Measurements from ENCODE around the gene SRRM3. TPM values are rescaled to one million over a fixed set of nuclear protein-coding genes. Genes with fewer than 3 reads are reported as not detected.
"Not testable (repeated sequence)": the region's sequence is repeated elsewhere in the genome, so short reads cannot be mapped to it uniquely, and the experiment has no call there.

Gene SRRM3
- total RNA-seq, 4 donors from 2014 or later, result 8.0 to 22.4 (median 10.8) TPM

DNA sequence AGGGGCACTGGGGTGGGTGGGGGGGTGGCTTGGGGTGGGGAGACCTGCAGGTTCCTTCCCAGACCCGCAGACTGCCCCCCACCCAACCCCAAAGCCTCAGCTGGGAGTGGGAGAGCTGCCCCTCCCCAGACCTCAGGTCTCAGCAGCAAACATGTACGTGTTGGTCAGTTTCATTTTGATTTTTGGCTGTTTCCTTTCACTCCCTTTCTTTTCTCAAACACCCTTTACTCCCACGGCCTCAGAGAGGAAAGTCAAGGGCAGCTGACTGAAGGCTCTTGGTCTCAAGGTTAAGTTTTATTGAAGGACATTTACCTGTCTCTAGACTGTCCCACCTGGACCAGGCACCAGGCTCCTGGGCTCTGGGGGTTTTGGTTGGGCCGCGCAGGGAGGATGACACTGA, 66.7 kb downstream of the SRRM3 start:
- WGBS, 2 donors, result 40 to 56% methylated on average over 3 to 5 of the region's 5 CpGs
- Histone ChIP-seq H3K9me3 (no peaks in the 10 kb centered on the region), H3K27me3 (peaks cover 5 to 65% (median 7%) of the 10 kb centered on the region in 4 donors), H3K36me3 (no peaks in the 10 kb centered on the region), H3K4me1 (peaks cover 4 to 22% (median 16%) of the 10 kb centered on the region in 3 donors), H3K27ac (no peak overlapping the region), H3K4me3 (peak overlapping the region in 1 of 4 donors; percentile 21)
- intact Hi-C loops (cut with DNase I), result no loop called here
- TF ChIP-seq, protein P1, sequence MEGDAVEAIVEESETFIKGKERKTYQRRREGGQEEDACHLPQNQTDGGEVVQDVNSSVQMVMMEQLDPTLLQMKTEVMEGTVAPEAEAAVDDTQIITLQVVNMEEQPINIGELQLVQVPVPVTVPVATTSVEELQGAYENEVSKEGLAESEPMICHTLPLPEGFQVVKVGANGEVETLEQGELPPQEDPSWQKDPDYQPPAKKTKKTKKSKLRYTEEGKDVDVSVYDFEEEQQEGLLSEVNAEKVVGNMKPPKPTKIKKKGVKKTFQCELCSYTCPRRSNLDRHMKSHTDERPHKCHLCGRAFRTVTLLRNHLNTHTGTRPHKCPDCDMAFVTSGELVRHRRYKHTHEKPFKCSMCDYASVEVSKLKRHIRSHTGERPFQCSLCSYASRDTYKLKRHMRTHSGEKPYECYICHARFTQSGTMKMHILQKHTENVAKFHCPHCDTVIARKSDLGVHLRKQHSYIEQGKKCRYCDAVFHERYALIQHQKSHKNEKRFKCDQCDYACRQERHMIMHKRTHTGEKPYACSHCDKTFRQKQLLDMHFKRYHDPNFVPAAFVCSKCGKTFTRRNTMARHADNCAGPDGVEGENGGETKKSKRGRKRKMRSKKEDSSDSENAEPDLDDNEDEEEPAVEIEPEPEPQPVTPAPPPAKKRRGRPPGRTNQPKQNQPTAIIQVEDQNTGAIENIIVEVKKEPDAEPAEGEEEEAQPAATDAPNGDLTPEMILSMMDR (IDR thresholded peaks at IDR 0.05), result no peak
- no peak for TF ChIP-seq POLR2A (IDR thresholded peaks at IDR 0.05)
- DNase-seq, result no peak

DNA sequence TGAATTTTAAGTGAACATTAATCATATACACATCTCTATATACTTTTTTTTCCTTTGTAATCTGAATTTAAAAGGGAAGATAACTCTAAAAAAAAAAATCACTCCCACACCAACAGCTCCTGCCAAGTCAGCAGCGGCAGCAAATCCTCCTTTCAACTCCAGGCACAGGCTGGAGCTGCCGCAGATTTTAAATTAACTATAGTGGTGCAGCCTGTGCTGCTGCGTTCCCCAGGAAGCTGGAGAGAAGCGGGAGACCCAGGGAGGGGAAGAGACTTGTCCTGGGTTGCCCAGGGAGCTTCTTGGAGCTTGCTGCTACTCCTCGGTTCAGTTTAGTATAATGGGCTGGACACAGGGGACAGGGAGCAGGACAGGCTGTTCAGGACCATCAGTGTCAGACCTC, 68.2 kb downstream of the SRRM3 start:
- Histone ChIP-seq H3K27me3 (peaks cover 5 to 77% (median 7%) of the 10 kb centered on the region in 4 donors), H3K27ac (no peak overlapping the region), H3K9me3 (no peaks in the 10 kb centered on the region), H3K4me1 (peaks cover 4 to 22% (median 16%) of the 10 kb centered on the region in 3 donors), H3K4me3 (no peak overlapping the region), H3K36me3 (no peaks in the 10 kb centered on the region)
- intact Hi-C loops (cut with DNase I), result no loop called here
- no peak for TF ChIP-seq POLR2A (IDR thresholded peaks at IDR 0.05)
- TF ChIP-seq, protein P1 (IDR thresholded peaks at IDR 0.05), result no peak
- 18 to 53% methylated on average over 2 to 4 of the region's 5 CpGs for WGBS, 2 donors
- no peak for DNase-seq

DNA sequence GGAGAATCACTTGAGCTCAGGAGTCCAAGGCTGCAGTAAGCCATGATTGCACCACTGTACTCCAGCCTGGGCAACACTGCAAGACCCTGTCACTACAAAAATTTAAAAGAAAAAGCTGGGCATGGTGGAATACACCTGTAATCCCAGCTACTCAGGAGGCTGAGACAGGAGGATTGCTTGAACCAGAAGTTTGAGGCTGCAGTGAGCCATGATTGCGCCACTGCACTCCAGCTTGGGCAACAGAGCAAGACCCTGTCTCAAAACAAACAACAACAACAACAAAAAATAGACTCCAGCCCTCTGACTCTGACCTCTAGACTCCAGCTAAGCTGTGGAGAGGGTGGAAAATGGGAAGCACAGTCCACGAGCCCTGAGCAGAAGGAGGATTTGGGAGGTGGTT, 69.7 kb downstream of the SRRM3 start:
- H3K36me3 ChIP-seq; DNase-seq; H3K4me3 ChIP-seq; H3K9me3 ChIP-seq; intact Hi-C loops (cut with DNase I); H3K27ac ChIP-seq: not testable (repeated sequence)
- 71 to 88% methylated on average over 2 of the region's 2 CpGs for WGBS, 2 donors
- Histone ChIP-seq H3K27me3 (peaks cover 5 to 75% (median 7%) of the 10 kb centered on the region in 4 donors), H3K4me1 (peaks cover 4 to 22% (median 16%) of the 10 kb centered on the region in 3 donors)

DNA sequence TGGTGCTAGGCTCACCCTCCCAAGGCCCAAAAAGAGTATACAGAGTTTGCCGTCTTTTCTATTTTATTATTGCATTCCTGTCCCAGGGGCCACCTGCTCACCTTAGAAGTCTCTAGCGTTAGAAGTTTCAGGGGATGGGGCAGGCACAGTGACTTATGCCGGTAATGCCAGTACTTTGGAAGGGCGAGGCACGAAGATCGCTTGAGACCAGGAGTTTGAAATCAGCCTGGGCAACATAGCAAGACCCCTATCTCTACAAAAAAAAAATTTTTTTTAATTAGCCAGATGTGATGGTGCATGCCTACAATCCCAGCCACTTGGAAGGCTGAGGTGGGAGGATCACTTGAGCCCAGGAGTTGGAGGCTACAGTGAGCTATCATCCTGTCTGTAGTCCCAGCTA, 70.4 kb downstream of the SRRM3 start:
- Histone ChIP-seq H3K4me1 (peaks cover 0 to 16% (median 10%) of the 10 kb centered on the region in 3 donors), H3K27me3 (peaks cover under 1 to 72% (median 4%) of the 10 kb centered on the region in 4 donors), H3K4me3 (no peak overlapping the region), H3K36me3 (no peaks in the 10 kb centered on the region), H3K9me3 (no peaks in the 10 kb centered on the region), H3K27ac (no peak overlapping the region)
- DNase-seq, result no peak
- TF ChIP-seq, protein P1 (IDR thresholded peaks at IDR 0.05), result no peak
- no peak for TF ChIP-seq POLR2A (IDR thresholded peaks at IDR 0.05)
- intact Hi-C loops (cut with DNase I), result no loop called here
- WGBS, 2 donors, result 78 to 90% methylated on average over 6 of the region's 6 CpGs

DNA sequence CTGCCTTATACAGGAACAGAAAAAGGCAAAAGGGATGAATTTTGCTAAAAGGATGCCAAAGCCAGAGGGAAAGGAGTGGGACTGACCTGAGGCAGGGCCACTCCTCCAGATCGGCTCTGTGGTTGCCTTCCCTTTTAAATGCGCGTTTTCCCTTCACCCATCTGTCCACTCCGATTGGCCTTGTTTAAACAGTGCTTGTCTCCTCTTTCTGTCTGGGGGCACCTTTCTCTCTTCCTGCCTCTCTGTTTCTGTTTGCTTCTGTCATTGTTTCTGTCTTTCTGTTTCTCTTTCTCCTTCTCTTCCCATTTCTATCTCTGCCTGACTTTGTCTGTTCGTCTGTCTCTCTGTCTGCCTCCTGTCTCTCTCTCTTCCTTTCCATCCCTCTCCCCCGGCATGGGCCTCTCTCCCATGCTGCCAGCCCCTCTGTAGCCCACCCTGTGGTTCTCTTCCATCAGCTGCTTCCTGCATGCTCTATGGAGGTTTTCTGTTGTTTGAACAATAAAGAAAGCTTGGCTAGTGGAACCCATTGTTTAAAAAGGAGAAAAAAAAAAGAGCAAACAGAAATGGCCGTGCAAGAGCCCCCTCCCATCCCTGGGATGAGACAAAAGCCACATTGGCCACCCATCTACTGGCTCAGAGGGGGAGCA, 71.3 kb downstream of the SRRM3 start:
- H3K9me3 ChIP-seq, result no peaks in the 10 kb centered on the region
- no peak overlapping the region for H3K27ac ChIP-seq
- peaks cover 0 to 7% (median 4%) of the 10 kb centered on the region in 3 donors for H3K4me1 ChIP-seq
- no peak for DNase-seq
- H3K4me3 ChIP-seq, result no peak overlapping the region
- H3K27me3 ChIP-seq, result peaks cover 0 to 67% (median 2%) of the 10 kb centered on the region in 4 donors
- 31 to 53% methylated on average over 7 of the region's 7 CpGs for WGBS, 2 donors
- intact Hi-C loops (cut with DNase I), result no loop called here
- no peaks in the 10 kb centered on the region for H3K36me3 ChIP-seq
- TF ChIP-seq, protein P1 (IDR thresholded peaks at IDR 0.05), result no peak
- TF ChIP-seq POLR2A (IDR thresholded peaks at IDR 0.05), result no peak

Data from esophagus squamous epithelium (tissue), 5 donors.